IPS-15b (cell line): ENCODE measurements around the gene ZFP64.
A peak's percentile ranks its signal among the peaks of the same experiment; 100 is the strongest.
"Not testable (repeated sequence)": the region's sequence is repeated elsewhere in the genome, so short reads cannot be mapped to it uniquely, and the experiment has no call there.

ENCODE experiments used
- H3K27me3 ChIP-seq: one replicate; pipeline ENCODE4 v1.6.1; 2013; ENCODE audit warnings: low read length; ENCODE audit not compliant: control insufficient read depth, insufficient read depth
- H3K36me3 ChIP-seq: one replicate; pipeline ENCODE4 v1.6.1; 2013; ENCODE audit warnings: low read length; ENCODE audit not compliant: control insufficient read depth, insufficient read depth
- H3K4me1 ChIP-seq: one replicate; pipeline ENCODE4 v1.6.1; 2013; ENCODE audit warnings: mild to moderate bottlenecking, low read length; ENCODE audit not compliant: control insufficient read depth, insufficient read depth
- H3K4me3 ChIP-seq: one replicate; pipeline ENCODE4 v1.5.1; 2013; ENCODE audit warnings: low read depth, low read length
- H3K9ac ChIP-seq: one replicate; pipeline ENCODE4 v1.6.1; 2013; ENCODE audit warnings: low read depth, mild to moderate bottlenecking, low read length
- H3K9me3 ChIP-seq: one replicate; pipeline ENCODE4 v1.6.1; 2013; ENCODE audit warnings: mild to moderate bottlenecking, low read length; ENCODE audit not compliant: control insufficient read depth, insufficient read depth

The ZFP64 gene

DNA sequence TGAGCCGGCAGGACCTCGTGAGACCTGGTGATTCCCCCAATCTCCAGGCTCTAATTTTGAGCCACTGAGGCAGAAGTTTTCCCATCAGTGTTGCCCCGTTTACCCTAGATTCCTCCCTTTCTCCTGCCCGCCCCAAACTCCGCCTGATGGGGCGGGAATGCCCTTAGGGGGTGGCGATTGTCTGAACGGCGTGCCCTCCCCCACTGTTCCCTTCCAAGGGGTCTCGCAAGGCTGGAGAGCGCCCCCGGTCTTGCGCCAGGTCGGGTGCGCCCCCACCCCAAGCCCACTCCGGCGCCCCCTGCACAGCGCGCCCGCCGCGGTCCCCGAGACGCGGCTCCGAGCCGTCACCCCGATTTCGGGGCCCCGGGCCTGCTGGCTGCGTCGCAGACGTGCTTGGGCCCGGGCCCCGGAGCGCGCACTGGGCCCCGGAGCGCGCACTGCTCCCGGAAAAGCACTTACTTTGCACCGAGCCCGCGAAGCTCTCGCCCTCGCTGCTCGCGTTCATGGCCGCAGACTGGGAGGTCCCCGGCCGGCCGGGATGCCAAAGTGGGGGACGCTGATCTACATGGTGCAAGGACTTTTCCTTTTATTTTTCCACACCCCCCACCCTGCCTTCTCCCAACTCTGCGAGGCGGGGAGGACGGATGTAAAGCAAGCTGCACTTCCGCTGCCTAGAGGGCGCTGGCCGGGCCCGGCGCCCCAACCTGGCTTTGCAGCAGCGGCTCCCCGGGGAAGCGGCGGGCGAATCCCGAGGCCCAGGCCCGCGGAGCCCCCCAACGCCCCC is at the start of gene ZFP64:
Gene ZFP64, minus strand, starts transcription at position 648 of the 784 bp plus-strand sequence. Its CDS starts 143 bp downstream, at position 505.
- H3K4me1 ChIP-seq, result peaks cover 4% of the 10 kb centered on the region
- no peaks in the 10 kb centered on the region for H3K27me3 ChIP-seq
- no peaks in the 10 kb centered on the region for H3K36me3 ChIP-seq
- H3K4me3 ChIP-seq, result peak within 1 kb of the TSS; percentile 90
- no peaks in the 10 kb centered on the region for H3K9me3 ChIP-seq
- H3K9ac ChIP-seq, result peak within 1 kb of the TSS; percentile 85

GRCh38 chr20:52240802-52241201 is 49.2 kb upstream of the ZFP64 start:
- Histone ChIP-seq H3K4me3 (no peak overlapping the region), H3K9ac (no peak overlapping the region), H3K36me3 (no peaks in the 10 kb centered on the region), H3K4me1 (no peaks in the 10 kb centered on the region), H3K9me3 (no peaks in the 10 kb centered on the region), H3K27me3 (no peaks in the 10 kb centered on the region)

DNA sequence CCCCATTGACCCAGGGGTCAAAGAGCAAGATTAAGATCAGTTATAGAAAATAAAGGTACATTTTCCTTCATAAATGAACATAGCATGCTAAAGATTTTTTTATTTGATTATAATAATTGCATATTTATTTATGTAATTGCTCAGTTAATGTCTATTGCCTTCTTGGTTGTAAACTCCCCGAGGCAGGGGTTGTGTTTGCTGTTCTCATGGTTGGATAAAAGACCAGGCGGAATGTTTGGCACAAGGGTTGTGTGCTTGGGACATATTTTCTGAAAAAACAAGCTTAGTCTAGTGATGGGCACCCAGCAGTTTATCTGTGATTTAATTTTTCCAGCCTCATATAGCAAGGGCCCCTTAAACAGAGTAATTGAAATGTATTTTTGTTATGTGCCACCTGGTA is 47.5 kb upstream of the ZFP64 start:
- Histone ChIP-seq H3K27me3 (no peaks in the 10 kb centered on the region), H3K4me1 (no peaks in the 10 kb centered on the region), H3K9ac (no peak overlapping the region), H3K36me3 (no peaks in the 10 kb centered on the region), H3K9me3 (no peaks in the 10 kb centered on the region), H3K4me3 (no peak overlapping the region)

- Histone ChIP-seq H3K27me3 (no peaks in the 10 kb centered on the region), H3K4me1 (no peaks in the 10 kb centered on the region), H3K9ac (no peak overlapping the region), H3K36me3 (no peaks in the 10 kb centered on the region), H3K4me3 (no peak overlapping the region), H3K9me3 (no peaks in the 10 kb centered on the region)
These were observed 44.7 kb upstream of the ZFP64 start for GRCh38 chr20:52236292-52236691.

DNA sequence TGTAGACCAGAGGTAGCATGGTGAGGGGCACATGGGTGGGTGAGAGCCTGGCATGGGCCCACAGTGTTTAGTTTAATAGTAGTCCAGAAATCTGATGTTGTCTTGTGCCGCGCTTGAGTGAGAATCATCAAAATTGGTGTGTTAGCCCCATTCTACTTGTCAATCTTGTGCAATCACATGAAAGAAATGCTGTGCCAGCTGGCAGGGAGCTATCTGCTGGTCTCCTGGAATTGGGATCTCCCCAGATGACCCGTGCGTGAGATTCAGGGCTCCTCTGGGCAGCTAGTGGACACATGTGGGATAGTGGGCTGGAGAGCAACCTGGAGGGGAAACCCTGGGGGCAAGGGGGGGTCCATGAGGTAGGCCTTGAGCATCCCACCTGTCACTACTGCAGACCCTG is 43.5 kb upstream of the ZFP64 start:
- no peak overlapping the region for H3K4me3 ChIP-seq
- no peaks in the 10 kb centered on the region for H3K9me3 ChIP-seq
- H3K27me3 ChIP-seq, result no peaks in the 10 kb centered on the region
- no peaks in the 10 kb centered on the region for H3K4me1 ChIP-seq
- no peak overlapping the region for H3K9ac ChIP-seq
- H3K36me3 ChIP-seq, result no peaks in the 10 kb centered on the region

DNA sequence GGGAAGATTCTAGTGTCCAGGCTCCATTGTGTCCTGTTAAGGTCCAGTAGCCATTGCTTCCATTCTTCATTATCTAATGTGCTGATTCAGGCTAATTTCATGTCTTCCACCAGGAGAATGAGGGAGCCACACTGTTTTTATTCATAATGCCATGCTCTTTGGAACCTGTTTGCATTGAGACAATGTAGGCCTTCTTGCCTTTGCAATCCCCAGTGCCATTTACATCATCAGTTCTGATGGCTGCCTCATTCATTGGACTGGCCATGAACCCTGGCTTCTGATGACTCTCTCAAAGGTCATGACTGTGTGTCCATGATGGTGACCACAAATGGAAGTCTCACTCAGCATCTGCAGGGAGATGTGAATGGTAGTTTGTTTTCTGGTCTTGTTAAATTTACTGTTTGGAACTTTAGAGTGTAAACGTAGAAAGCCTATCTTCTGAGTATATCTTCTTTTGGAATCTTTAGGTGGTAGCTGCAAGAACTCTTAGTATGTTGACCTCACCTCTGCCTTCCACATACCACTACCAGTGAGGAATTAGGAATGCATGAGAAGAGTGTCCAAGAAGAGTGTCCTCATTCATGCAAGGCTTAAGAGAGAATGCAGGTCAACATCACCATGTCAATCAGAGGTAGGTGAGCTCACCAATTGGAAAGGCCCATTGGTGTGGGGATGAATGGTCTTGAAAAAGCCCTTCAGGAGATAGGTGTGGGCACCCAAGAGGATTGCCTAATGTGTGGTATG is 42.9 kb upstream of the ZFP64 start:
- H3K4me1 ChIP-seq, result no peaks in the 10 kb centered on the region
- H3K9ac ChIP-seq, result no peak overlapping the region
- H3K36me3 ChIP-seq, result no peaks in the 10 kb centered on the region
- no peak overlapping the region for H3K4me3 ChIP-seq
- no peaks in the 10 kb centered on the region for H3K9me3 ChIP-seq
- H3K27me3 ChIP-seq, result no peaks in the 10 kb centered on the region

DNA sequence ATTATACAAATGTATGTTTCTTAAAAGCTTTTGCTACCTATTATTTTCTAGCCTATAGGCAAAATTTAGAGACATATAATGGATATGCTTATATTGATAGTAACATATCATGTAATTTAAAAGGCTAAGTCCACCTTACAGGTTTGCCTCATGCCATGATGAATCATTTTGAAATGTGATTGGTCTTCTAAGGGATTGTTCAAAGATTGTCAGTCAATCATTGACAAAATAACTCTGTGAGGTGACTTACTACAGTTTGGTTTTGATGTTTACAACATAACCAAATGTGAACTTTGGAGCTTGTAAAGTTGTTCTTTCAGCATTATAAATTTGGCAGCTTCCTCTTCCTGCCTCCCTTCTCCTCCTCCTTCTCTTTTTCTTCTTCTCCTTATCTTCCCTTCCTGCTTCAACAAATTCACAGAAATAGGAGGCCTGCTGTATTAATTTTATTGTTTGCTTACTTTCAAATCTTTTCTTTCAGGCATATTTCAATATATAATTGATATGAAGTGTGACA is 39.7 kb upstream of the ZFP64 start:
- no peaks in the 10 kb centered on the region for H3K27me3 ChIP-seq
- H3K4me1 ChIP-seq, result no peaks in the 10 kb centered on the region

GRCh38 chr20:52230409-52230808 is 38.8 kb upstream of the ZFP64 start:
- no peaks in the 10 kb centered on the region for H3K27me3 ChIP-seq

More for the DNA sequence above, 39.7 kb upstream of the ZFP64 start:
- no peak overlapping the region for H3K4me3 ChIP-seq
- no peaks in the 10 kb centered on the region for H3K9me3 ChIP-seq
- no peaks in the 10 kb centered on the region for H3K36me3 ChIP-seq
- H3K9ac ChIP-seq, result no peak overlapping the region

DNA sequence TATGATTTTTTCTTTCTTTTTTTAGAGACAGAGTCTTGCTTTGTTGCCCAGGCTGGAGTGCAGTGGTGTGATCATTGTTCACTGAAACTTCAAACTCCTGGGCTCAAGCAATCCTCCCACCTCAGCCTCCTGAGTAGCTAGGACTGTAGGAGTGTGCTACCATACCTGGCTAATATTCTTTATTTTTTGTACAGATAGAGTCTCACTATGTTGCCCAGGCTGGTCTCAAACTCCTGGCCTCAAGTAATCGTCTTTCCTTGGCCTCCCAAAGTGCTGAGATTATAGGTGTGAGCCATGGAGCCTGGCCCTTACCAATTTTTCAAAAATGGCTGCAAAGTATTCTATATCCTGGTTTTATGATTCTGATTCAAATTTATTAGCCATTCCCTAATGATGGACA is 37.8 kb upstream of the ZFP64 start:
- H3K36me3 ChIP-seq, H3K9ac ChIP-seq, H3K4me3 ChIP-seq, H3K27me3 ChIP-seq, H3K9me3 ChIP-seq, H3K4me1 ChIP-seq: not testable (repeated sequence)

More at GRCh38 chr20:52230409-52230808, 38.8 kb upstream of the ZFP64 start:
- no peak overlapping the region for H3K4me3 ChIP-seq
- no peaks in the 10 kb centered on the region for H3K9me3 ChIP-seq
- H3K4me1 ChIP-seq, result no peaks in the 10 kb centered on the region
- no peak overlapping the region for H3K9ac ChIP-seq
- no peaks in the 10 kb centered on the region for H3K36me3 ChIP-seq

- Histone ChIP-seq H3K9ac (no peak overlapping the region), H3K27me3 (no peaks in the 10 kb centered on the region), H3K9me3 (no peaks in the 10 kb centered on the region), H3K36me3 (no peaks in the 10 kb centered on the region), H3K4me3 (no peak overlapping the region), H3K4me1 (no peaks in the 10 kb centered on the region)
These were observed 34.8 kb upstream of the ZFP64 start for GRCh38 chr20:52226370-52226769.

GRCh38 chr20:52224920-52225319 is 33.3 kb upstream of the ZFP64 start:
- no peaks in the 10 kb centered on the region for H3K36me3 ChIP-seq
- no peaks in the 10 kb centered on the region for H3K4me1 ChIP-seq
- peaks cover 6% of the 10 kb centered on the region for H3K9me3 ChIP-seq
- no peaks in the 10 kb centered on the region for H3K27me3 ChIP-seq
- H3K4me3 ChIP-seq, result no peak overlapping the region
- H3K9ac ChIP-seq, result no peak overlapping the region

DNA sequence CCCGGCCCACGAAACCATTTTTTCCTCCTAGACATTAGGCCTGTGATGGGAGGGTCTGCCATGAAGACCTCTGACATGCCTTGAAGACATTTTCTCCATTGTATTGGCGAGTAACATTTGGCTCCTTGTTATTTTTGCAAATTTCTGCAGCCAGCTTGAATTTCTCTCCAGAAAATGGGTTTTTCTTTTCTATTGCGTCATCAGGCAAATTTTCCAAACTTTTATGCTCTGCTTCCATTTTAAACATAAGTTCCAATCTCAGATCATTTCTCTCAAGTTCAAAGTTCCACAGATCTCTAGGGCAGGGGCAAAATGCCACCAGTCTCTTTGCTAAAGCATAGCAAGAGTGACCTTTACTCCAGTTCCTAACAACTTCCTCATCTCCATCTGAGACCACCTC is 29.8 kb upstream of the ZFP64 start:
- not testable (repeated sequence) for H3K9me3 ChIP-seq, H3K27me3 ChIP-seq, H3K4me1 ChIP-seq, H3K36me3 ChIP-seq, H3K4me3 ChIP-seq, H3K9ac ChIP-seq
